HG03095 (cell line): Measurements from ENCODE around the gene DIP2A.
"Not testable (repeated sequence)": the region's sequence is repeated elsewhere in the genome, so short reads cannot be mapped to it uniquely, and the experiment has no call there.

Experiments
- ATAC-seq: cut with Tn5 transposase; IDR thresholded peaks from one replicate; pipeline ENCODE4 v1.9.1; 2021; ENCODE audit warnings: moderate library complexity; ENCODE audit not compliant: unreplicated experiment

The DIP2A gene

GRCh38 chr21:46577786-46578185, 119.1 kb downstream of the DIP2A start:
- not testable (repeated sequence) for ATAC-seq

GRCh38 chr21:46579394-46579793, 120.7 kb downstream of the DIP2A start:
- not testable (repeated sequence) for ATAC-seq

GRCh38 chr21:46581780-46582307, 123.2 kb downstream of the DIP2A start:
- no peak for ATAC-seq

- ATAC-seq: no peak
These were observed 126.7 kb downstream of the DIP2A start for GRCh38 chr21:46585191-46585953.

GRCh38 chr21:46594276-46594675, 135.6 kb downstream of the DIP2A start:
- ATAC-seq: no peak

- no peak for ATAC-seq
These were observed 137.5 kb downstream of the DIP2A start for GRCh38 chr21:46596201-46596600.

GRCh38 chr21:46597031-46597430, 138.3 kb downstream of the DIP2A start:
- no peak for ATAC-seq

- ATAC-seq: no peak
These were observed 139.2 kb downstream of the DIP2A start for GRCh38 chr21:46597896-46598343.

GRCh38 chr21:46598581-46599572, 140.2 kb downstream of the DIP2A start:
- ATAC-seq: no peak

- ATAC-seq: no peak
These were observed 141.6 kb downstream of the DIP2A start for GRCh38 chr21:46600305-46600704.

GRCh38 chr21:46600978-46601377, 142.3 kb downstream of the DIP2A start:
- no peak for ATAC-seq

GRCh38 chr21:46603228-46603627, 144.5 kb downstream of the DIP2A start:
- ATAC-seq: no peak

GRCh38 chr21:46604329-46604974, 145.8 kb downstream of the DIP2A start:
- no peak for ATAC-seq

GRCh38 chr21:46604975-46605766, 146.5 kb downstream of the DIP2A start, which contains the start of gene S100B:
Gene S100B, minus strand, starts transcription at chr21:46605082. Its CDS starts 2,667 bp downstream, at chr21:46602415.
- no peak for ATAC-seq

GRCh38 chr21:46605767-46606426, 147.2 kb downstream of the DIP2A start:
- ATAC-seq: no peak

GRCh38 chr21:46606427-46606813, 147.7 kb downstream of the DIP2A start:
- ATAC-seq: no peak

GRCh38 chr21:46607636-46608035, 148.9 kb downstream of the DIP2A start:
- ATAC-seq: no peak

GRCh38 chr21:46608672-46609111, 150.0 kb downstream of the DIP2A start:
- no peak for ATAC-seq

GRCh38 chr21:46610018-46610701, 151.5 kb downstream of the DIP2A start:
- no peak for ATAC-seq
